Measurements from ENCODE around the gene SNX1. TPM values are rescaled to one million over a fixed set of nuclear protein-coding genes. Genes with fewer than 3 reads are reported as not detected.

Gene SNX1
- total RNA-seq, 1 donor from 2014 or later, result 15.3 TPM

GRCh38 chr15:64122444-64122843 lies 26.7 kb downstream of the SNX1 start:
- no peak for DNase-seq (ENCODE audit: low read depth)
- TF ChIP-seq CTCF (conservative IDR thresholded peaks at IDR 0.05; ENCODE audit: low read depth, low read length), result no peak
- no peak overlapping the region for H3K4me3 ChIP-seq (ENCODE audit: low read depth, low read length)

GRCh38 chr15:64122936-64123351 lies 27.2 kb downstream of the SNX1 start:
- no peak for TF ChIP-seq CTCF (conservative IDR thresholded peaks at IDR 0.05; ENCODE audit: low read depth, low read length)
- H3K4me3 ChIP-seq (ENCODE audit: low read depth, low read length), result no peak overlapping the region
- DNase-seq (ENCODE audit: low read depth), result no peak

- DNase-seq (ENCODE audit: low read depth), result no peak
- TF ChIP-seq CTCF (conservative IDR thresholded peaks at IDR 0.05; ENCODE audit: low read depth, low read length), result no peak
- no peak overlapping the region for H3K4me3 ChIP-seq (ENCODE audit: low read depth, low read length)
Observed at GRCh38 chr15:64125978-64126377, 30.2 kb downstream of the SNX1 start.

- H3K4me3 ChIP-seq (ENCODE audit: low read depth, low read length), result no peak overlapping the region
- TF ChIP-seq CTCF (conservative IDR thresholded peaks at IDR 0.05; ENCODE audit: low read depth, low read length), result no peak
- no peak for DNase-seq (ENCODE audit: low read depth)
Observed at GRCh38 chr15:64127521-64128270, 31.9 kb downstream of the SNX1 start.

- no peak for TF ChIP-seq CTCF (conservative IDR thresholded peaks at IDR 0.05; ENCODE audit: low read depth, low read length)
- no peak for DNase-seq (ENCODE audit: low read depth)
- no peak overlapping the region for H3K4me3 ChIP-seq (ENCODE audit: low read depth, low read length)
Observed at GRCh38 chr15:64130159-64130558, 34.4 kb downstream of the SNX1 start.

- no peak for TF ChIP-seq CTCF (conservative IDR thresholded peaks at IDR 0.05; ENCODE audit: low read depth, low read length)
- no peak for DNase-seq (ENCODE audit: low read depth)
- H3K4me3 ChIP-seq (ENCODE audit: low read depth, low read length), result no peak overlapping the region
Observed at GRCh38 chr15:64131547-64131946, 35.8 kb downstream of the SNX1 start.

GRCh38 chr15:64132217-64132616 lies 36.4 kb downstream of the SNX1 start:
- no peak overlapping the region for H3K4me3 ChIP-seq (ENCODE audit: low read depth, low read length)
- DNase-seq (ENCODE audit: low read depth), result no peak
- TF ChIP-seq CTCF (conservative IDR thresholded peaks at IDR 0.05; ENCODE audit: low read depth, low read length), result no peak

Data from epithelial cell of proximal tubule (primary cell).